ENCODE results near the gene GNAI1.

GNAI1 gene

GRCh38 chr7:80257756-80258155 is 123.1 kb downstream of the GNAI1 start:
- DNase-seq: no peak

- DNase-seq: no peak
Observed at GRCh38 chr7:80260606-80261005, 126.0 kb downstream of the GNAI1 start.

- no peak for DNase-seq
Observed at GRCh38 chr7:80263333-80263732, 128.7 kb downstream of the GNAI1 start.

GRCh38 chr7:80263821-80264220 is 129.2 kb downstream of the GNAI1 start:
- DNase-seq: no peak

GRCh38 chr7:80264769-80265495 is 130.3 kb downstream of the GNAI1 start:
- no peak for DNase-seq

GRCh38 chr7:80272560-80273239 is 138.1 kb downstream of the GNAI1 start:
- no peak for DNase-seq

GRCh38 chr7:80273327-80273726 is 138.7 kb downstream of the GNAI1 start:
- no peak for DNase-seq

GRCh38 chr7:80275192-80275605 is 140.6 kb downstream of the GNAI1 start:
- DNase-seq: no peak

All from NCI-H1694 (cell line).